HEK293T (cell line): ENCODE data around the gene LAMA3.

Experiments
- BHLHE40 ChIP-seq: fragments of 450-650 bp; IDR thresholded peaks from 2 replicates; pipeline ENCODE4 v1.6.1; 2016; ENCODE audit warnings: mild to moderate bottlenecking, moderate library complexity, borderline replicate concordance
- FOXK2 ChIP-seq: fragments of 450-650 bp; IDR thresholded peaks from 2 replicates; pipeline ENCODE4 v1.6.1; 2016; ENCODE audit warnings: mild to moderate bottlenecking
- FOXM1 ChIP-seq: fragments of 450-650 bp; IDR thresholded peaks from 2 replicates; pipeline ENCODE4 v1.6.1; 2017; ENCODE audit warnings: mild to moderate bottlenecking, borderline replicate concordance
- HDGF ChIP-seq: fragments of 450-650 bp; IDR thresholded peaks from 2 replicates; pipeline ENCODE4 v1.6.1; 2017; ENCODE audit warnings: antibody characterized with exemption, borderline replicate concordance
- L3MBTL2 ChIP-seq: fragments of 450-650 bp; conservative IDR thresholded peaks from 2 replicates; pipeline ENCODE4 v1.6.1; 2016; ENCODE audit warnings: mild to moderate bottlenecking
- LEF1 ChIP-seq: fragments of 450-650 bp; IDR thresholded peaks from 2 replicates; pipeline ENCODE4 v1.6.1; 2017; ENCODE audit warnings: mild to moderate bottlenecking, borderline replicate concordance
- PKNOX1 ChIP-seq: fragments of 450-650 bp; IDR thresholded peaks from 2 replicates; pipeline ENCODE4 v1.6.1; 2016
- SP1 ChIP-seq: fragments of 450-650 bp; IDR thresholded peaks from 2 replicates; pipeline ENCODE4 v1.6.1; 2017
- SUZ12 ChIP-seq: fragments of 450-650 bp; IDR thresholded peaks from 2 replicates; pipeline ENCODE4 v1.6.1; 2016; ENCODE audit warnings: mild to moderate bottlenecking
- TARDBP ChIP-seq: fragments of 450-650 bp; IDR thresholded peaks from 2 replicates; pipeline ENCODE4 v1.6.1; 2016

GRCh38 chr18:23986600-23987359 lies 297.5 kb downstream of the LAMA3 start:
- TF ChIP-seq HDGF (no peak), SUZ12 (no peak), LEF1 (no peak), TARDBP (no peak), FOXK2 (no peak), FOXM1 (no peak), PKNOX1 (no peak), BHLHE40 (no peak), L3MBTL2 (no peak), SP1 (no peak)
